ENCODE results near the gene EBF3.

Gene EBF3

GRCh38 chr10:129808092-129808983 is 155.7 kb downstream of the EBF3 start:
- no peak for DNase-seq (ENCODE audit: low read depth in 1 of 2, low spot score in 1 of 2)
- no peak for TF ChIP-seq JUND (IDR thresholded peaks at IDR 0.05; ENCODE audit: low read depth)
- in situ Hi-C loops (cut with HindIII; ENCODE audit: low pct_unique_long_range_greater_than_20kb, low sequenced_read_pairs): no loop called here

GRCh38 chr10:129807211-129807610 is 156.9 kb downstream of the EBF3 start:
- in situ Hi-C loops (cut with HindIII; ENCODE audit: low pct_unique_long_range_greater_than_20kb, low sequenced_read_pairs): no loop called here
- DNase-seq (ENCODE audit: low read depth in 1 of 2, low spot score in 1 of 2): no peak
- TF ChIP-seq JUND (IDR thresholded peaks at IDR 0.05; ENCODE audit: low read depth): no peak

- no peak for TF ChIP-seq JUND (IDR thresholded peaks at IDR 0.05; ENCODE audit: low read depth)
- in situ Hi-C loops (cut with HindIII; ENCODE audit: low pct_unique_long_range_greater_than_20kb, low sequenced_read_pairs): no loop called here
- no peak for DNase-seq (ENCODE audit: low read depth in 1 of 2, low spot score in 1 of 2)
Measured at GRCh38 chr10:129800796-129801340, 163.2 kb downstream of the EBF3 start.

- TF ChIP-seq JUND (IDR thresholded peaks at IDR 0.05; ENCODE audit: low read depth): no peak
- no peak for DNase-seq (ENCODE audit: low read depth in 1 of 2, low spot score in 1 of 2)
- in situ Hi-C loops (cut with HindIII; ENCODE audit: low pct_unique_long_range_greater_than_20kb, low sequenced_read_pairs): no loop called here
Measured at GRCh38 chr10:129799942-129800341, 164.1 kb downstream of the EBF3 start.

GRCh38 chr10:129796710-129797420 is 167.2 kb downstream of the EBF3 start:
- in situ Hi-C loops (cut with HindIII; ENCODE audit: low pct_unique_long_range_greater_than_20kb, low sequenced_read_pairs): no loop called here
- no peak for TF ChIP-seq JUND (IDR thresholded peaks at IDR 0.05; ENCODE audit: low read depth)
- no peak for DNase-seq (ENCODE audit: low read depth in 1 of 2, low spot score in 1 of 2)

- in situ Hi-C loops (cut with HindIII; ENCODE audit: low pct_unique_long_range_greater_than_20kb, low sequenced_read_pairs): no loop called here
- no peak for TF ChIP-seq JUND (IDR thresholded peaks at IDR 0.05; ENCODE audit: low read depth)
- no peak for DNase-seq (ENCODE audit: low read depth in 1 of 2, low spot score in 1 of 2)
Measured at GRCh38 chr10:129793996-129794395, 170.1 kb downstream of the EBF3 start.

GRCh38 chr10:129793479-129793878 is 170.6 kb downstream of the EBF3 start:
- no peak for DNase-seq (ENCODE audit: low read depth in 1 of 2, low spot score in 1 of 2)
- TF ChIP-seq JUND (IDR thresholded peaks at IDR 0.05; ENCODE audit: low read depth): no peak
- in situ Hi-C loops (cut with HindIII; ENCODE audit: low pct_unique_long_range_greater_than_20kb, low sequenced_read_pairs): no loop called here

- in situ Hi-C loops (cut with HindIII; ENCODE audit: low pct_unique_long_range_greater_than_20kb, low sequenced_read_pairs): no loop called here
- no peak for TF ChIP-seq JUND (IDR thresholded peaks at IDR 0.05; ENCODE audit: low read depth)
Measured at GRCh38 chr10:129792864-129793263, 171.2 kb downstream of the EBF3 start.

GRCh38 chr10:129792141-129792540 is 171.9 kb downstream of the EBF3 start:
- in situ Hi-C loops (cut with HindIII; ENCODE audit: low pct_unique_long_range_greater_than_20kb, low sequenced_read_pairs): no loop called here
- no peak for TF ChIP-seq JUND (IDR thresholded peaks at IDR 0.05; ENCODE audit: low read depth)
- no peak for DNase-seq (ENCODE audit: low read depth in 1 of 2, low spot score in 1 of 2)

More at GRCh38 chr10:129792864-129793263, 171.2 kb downstream of the EBF3 start:
- DNase-seq (ENCODE audit: low read depth in 1 of 2, low spot score in 1 of 2): no peak

- in situ Hi-C loops (cut with HindIII; ENCODE audit: low pct_unique_long_range_greater_than_20kb, low sequenced_read_pairs): no loop called here
- DNase-seq (ENCODE audit: low read depth in 1 of 2, low spot score in 1 of 2): no peak
- TF ChIP-seq JUND (IDR thresholded peaks at IDR 0.05; ENCODE audit: low read depth): no peak
Measured at GRCh38 chr10:129790715-129791446, 173.2 kb downstream of the EBF3 start.

- no peak for DNase-seq (ENCODE audit: low read depth in 1 of 2, low spot score in 1 of 2)
- TF ChIP-seq JUND (IDR thresholded peaks at IDR 0.05; ENCODE audit: low read depth): no peak
- in situ Hi-C loops (cut with HindIII; ENCODE audit: low pct_unique_long_range_greater_than_20kb, low sequenced_read_pairs): no loop called here
Measured at GRCh38 chr10:129788215-129788614, 175.9 kb downstream of the EBF3 start.

GRCh38 chr10:129787557-129787956 is 176.5 kb downstream of the EBF3 start:
- DNase-seq (ENCODE audit: low read depth in 1 of 2, low spot score in 1 of 2): no peak
- TF ChIP-seq JUND (IDR thresholded peaks at IDR 0.05; ENCODE audit: low read depth): no peak
- in situ Hi-C loops (cut with HindIII; ENCODE audit: low pct_unique_long_range_greater_than_20kb, low sequenced_read_pairs): no loop called here
